ENCODE measurements around the gene UST. TPM values are rescaled to one million over a fixed set of nuclear protein-coding genes. Genes with fewer than 3 reads are reported as not detected.

UST gene
- total and polyA plus RNA-seq, 4 donors = 0.24 to 2.7 (median 0.87) TPM

GRCh38 chr6:148969603-148970061 is 222.8 kb downstream of the UST start:
- Histone ChIP-seq H3K27ac (ENCODE audit: low read depth in 1 of 2, low read length in 2 of 2) (no peak overlapping the region), H3K9me3 (ENCODE audit: control insufficient read depth in 4 of 4, low read length in 3 of 4) (no peaks in the 10 kb centered on the region), H3K4me3 (ENCODE audit: low read depth in 1 of 3, low read length in 3 of 3) (no peak overlapping the region), H3K4me1 (ENCODE audit: control insufficient read depth in 4 of 4, insufficient read depth in 4 of 4, low read length in 3 of 4) (no peaks in the 10 kb centered on the region), H3K36me3 (ENCODE audit: control insufficient read depth in 4 of 4, insufficient read depth in 3 of 4, low read depth in 1 of 4, low read length in 3 of 4) (no peaks in the 10 kb centered on the region), H3K9ac (ENCODE audit: low read depth in 1 of 2, low read length in 2 of 2) (no peak overlapping the region), H3K27me3 (ENCODE audit: control insufficient read depth in 4 of 4, insufficient read depth in 4 of 4, low read length in 3 of 4) (peaks cover 0 to 8% (median 0%) of the 10 kb centered on the region in 4 donors)
- no peak for TF ChIP-seq RAD21 (IDR thresholded peaks at IDR 0.05)
- no peak for DNase-seq (ENCODE audit: low spot score)
- WGBS = 92% methylated on average over 10 of the region's 10 CpGs

GRCh38 chr6:148971031-148971927 is 224.4 kb downstream of the UST start:
- Histone ChIP-seq H3K9me3 (ENCODE audit: control insufficient read depth in 4 of 4, low read length in 3 of 4) (no peaks in the 10 kb centered on the region), H3K27ac (ENCODE audit: low read depth in 1 of 2, low read length in 2 of 2) (no peak overlapping the region), H3K4me1 (ENCODE audit: control insufficient read depth in 4 of 4, insufficient read depth in 4 of 4, low read length in 3 of 4) (no peaks in the 10 kb centered on the region), H3K36me3 (ENCODE audit: control insufficient read depth in 4 of 4, insufficient read depth in 3 of 4, low read depth in 1 of 4, low read length in 3 of 4) (no peaks in the 10 kb centered on the region), H3K9ac (ENCODE audit: low read depth in 1 of 2, low read length in 2 of 2) (no peak overlapping the region), H3K4me3 (ENCODE audit: low read depth in 1 of 3, low read length in 3 of 3) (no peak overlapping the region), H3K27me3 (ENCODE audit: control insufficient read depth in 4 of 4, insufficient read depth in 4 of 4, low read length in 3 of 4) (peaks cover 0 to 8% (median 0%) of the 10 kb centered on the region in 4 donors)
- TF ChIP-seq FOXA2 (IDR thresholded peaks at IDR 0.05) (no peak), FOXA1 (IDR thresholded peaks at IDR 0.05) (no peak)
- no peak for DNase-seq (ENCODE audit: low spot score)
- 85% methylated on average over 6 of the region's 6 CpGs for WGBS

- WGBS = 28% methylated on average over 15 of the region's 15 CpGs
- Histone ChIP-seq H3K27ac (ENCODE audit: low read depth in 1 of 2, low read length in 2 of 2) (no peak overlapping the region), H3K27me3 (ENCODE audit: control insufficient read depth in 4 of 4, insufficient read depth in 4 of 4, low read length in 3 of 4) (peaks cover 0 to 8% (median 0%) of the 10 kb centered on the region in 4 donors), H3K36me3 (ENCODE audit: control insufficient read depth in 4 of 4, insufficient read depth in 3 of 4, low read depth in 1 of 4, low read length in 3 of 4) (no peaks in the 10 kb centered on the region), H3K9me3 (ENCODE audit: control insufficient read depth in 4 of 4, low read length in 3 of 4) (no peaks in the 10 kb centered on the region), H3K4me3 (ENCODE audit: low read depth in 1 of 3, low read length in 3 of 3) (no peak overlapping the region), H3K9ac (ENCODE audit: low read depth in 1 of 2, low read length in 2 of 2) (no peak overlapping the region), H3K4me1 (ENCODE audit: control insufficient read depth in 4 of 4, insufficient read depth in 4 of 4, low read length in 3 of 4) (no peaks in the 10 kb centered on the region)
- TF ChIP-seq ZBTB33 (IDR thresholded peaks at IDR 0.05) = no peak
- no peak for TF ChIP-seq NR2F2 (IDR thresholded peaks at IDR 0.05)
- TF ChIP-seq EGR1 (IDR thresholded peaks at IDR 0.05; ENCODE audit: low read depth in 2 of 2) = no peak
- no peak for TF ChIP-seq RXRA (IDR thresholded peaks at IDR 0.05)
- TF ChIP-seq HNF4G (IDR thresholded peaks at IDR 0.05) = no peak
- TF ChIP-seq MAX (IDR thresholded peaks at IDR 0.05) = no peak
- no peak for TF ChIP-seq SP1 (IDR thresholded peaks at IDR 0.05)
- no peak for TF ChIP-seq TAF1 (conservative IDR thresholded peaks at IDR 0.05)
- TF ChIP-seq FOXA1 (IDR thresholded peaks at IDR 0.05) = no peak
- no peak for TF ChIP-seq JUND (IDR thresholded peaks at IDR 0.05)
- no peak for TF ChIP-seq RAD21 (IDR thresholded peaks at IDR 0.05)
- TF ChIP-seq ATF3 (IDR thresholded peaks at IDR 0.05) = no peak
- TF ChIP-seq CTCF (IDR thresholded peaks at IDR 0.05; ENCODE audit: low read depth, low read length, missing input control) = no peak
- no peak for TF ChIP-seq HNF4A (conservative IDR thresholded peaks at IDR 0.05)
- TF ChIP-seq YY1 (IDR thresholded peaks at IDR 0.05) = no peak
- TF ChIP-seq FOXA2 (IDR thresholded peaks at IDR 0.05) = no peak
- DNase-seq (ENCODE audit: low spot score) = peak; percentile 44
Observed at GRCh38 chr6:148972481-148972880, 225.7 kb downstream of the UST start.
